Measurements from ENCODE around the gene RAB3GAP2.
"Not testable (repeated sequence)": the region's sequence is repeated elsewhere in the genome, so short reads cannot be mapped to it uniquely, and the experiment has no call there.

RAB3GAP2 gene

GRCh38 chr1:220186752-220187151 lies 85.5 kb downstream of the RAB3GAP2 start:
- DNase-seq = no peak
- no peaks in the 10 kb centered on the region for H3K4me1 Mint-ChIP-seq
- H3K27me3 Mint-ChIP-seq = no peaks in the 10 kb centered on the region
- no peak overlapping the region for H3K27ac Mint-ChIP-seq
- CTCF ChIA-PET = interaction anchor here (0.8 to 1.5 kb wide), 4 partner anchors 26 to 588 kb away, joined by 3 to 7 read pairs (median 3); no protein-coding TSS in a partner anchor
- no peak overlapping the region for H3K4me3 Mint-ChIP-seq
- peaks cover 28% of the 10 kb centered on the region for H3K36me3 Mint-ChIP-seq
- H3K9me3 Mint-ChIP-seq = no peaks in the 10 kb centered on the region

- H3K27me3 Mint-ChIP-seq = no peaks in the 10 kb centered on the region
- H3K9me3 Mint-ChIP-seq = no peaks in the 10 kb centered on the region
- peaks cover 37% of the 10 kb centered on the region for H3K36me3 Mint-ChIP-seq
- no peaks in the 10 kb centered on the region for H3K4me1 Mint-ChIP-seq
- no peak for DNase-seq
- no peak overlapping the region for H3K27ac Mint-ChIP-seq
- CTCF ChIA-PET = no interaction called here
- no peak overlapping the region for H3K4me3 Mint-ChIP-seq
Measured at GRCh38 chr1:220184506-220184905, 87.7 kb downstream of the RAB3GAP2 start.

- Mint-ChIP-seq H3K9me3 (no peaks in the 10 kb centered on the region), H3K4me1 (no peaks in the 10 kb centered on the region), H3K4me3 (no peak overlapping the region), H3K27me3 (no peaks in the 10 kb centered on the region), H3K36me3 (peaks cover 38% of the 10 kb centered on the region), H3K27ac (no peak overlapping the region)
- CTCF ChIA-PET = interaction anchor here (1.3 kb wide), 1 partner anchor 8 kb away, joined by 7 read pairs; no protein-coding TSS in a partner anchor
- DNase-seq = no peak
Measured at GRCh38 chr1:220182656-220183055, 89.6 kb downstream of the RAB3GAP2 start.

- H3K27me3 Mint-ChIP-seq = no peaks in the 10 kb centered on the region
Measured at GRCh38 chr1:220182111-220182510, 90.1 kb downstream of the RAB3GAP2 start.

GRCh38 chr1:220176540-220176939 lies 95.7 kb downstream of the RAB3GAP2 start:
- no peak overlapping the region for H3K27ac Mint-ChIP-seq
- CTCF ChIA-PET = interaction anchor here (1.1 kb wide), 1 partner anchor 25 kb away, joined by 5 read pairs; no protein-coding TSS in a partner anchor
- H3K4me1 Mint-ChIP-seq = no peaks in the 10 kb centered on the region

More at GRCh38 chr1:220182111-220182510, 90.1 kb downstream of the RAB3GAP2 start:
- peaks cover 38% of the 10 kb centered on the region for H3K36me3 Mint-ChIP-seq
- no peaks in the 10 kb centered on the region for H3K4me1 Mint-ChIP-seq
- no peak overlapping the region for H3K4me3 Mint-ChIP-seq
- no peak overlapping the region for H3K27ac Mint-ChIP-seq
- no peaks in the 10 kb centered on the region for H3K9me3 Mint-ChIP-seq
- CTCF ChIA-PET = interaction anchor here (1.3 kb wide), 1 partner anchor 9 kb away, joined by 7 read pairs; no protein-coding TSS in a partner anchor
- no peak for DNase-seq

GRCh38 chr1:220170836-220171526 lies 101.3 kb downstream of the RAB3GAP2 start:
- Mint-ChIP-seq H3K9me3 (peaks cover 2% of the 10 kb centered on the region), H3K27ac (no peak overlapping the region), H3K4me3 (no peak overlapping the region), H3K4me1 (no peaks in the 10 kb centered on the region), H3K27me3 (no peaks in the 10 kb centered on the region), H3K36me3 (peaks cover 58% of the 10 kb centered on the region)
- CTCF ChIA-PET = no interaction called here
- DNase-seq = no peak

More at GRCh38 chr1:220176540-220176939, 95.7 kb downstream of the RAB3GAP2 start:
- Mint-ChIP-seq H3K36me3 (peaks cover 58% of the 10 kb centered on the region), H3K27me3 (no peaks in the 10 kb centered on the region), H3K9me3 (no peaks in the 10 kb centered on the region), H3K4me3 (no peak overlapping the region)
- DNase-seq = no peak

- DNase-seq, H3K27ac Mint-ChIP-seq, H3K4me3 Mint-ChIP-seq, H3K27me3 Mint-ChIP-seq, CTCF ChIA-PET, H3K4me1 Mint-ChIP-seq, H3K9me3 Mint-ChIP-seq: not testable (repeated sequence)
- peaks cover 53% of the 10 kb centered on the region for H3K36me3 Mint-ChIP-seq
Measured at GRCh38 chr1:220169887-220170286, 102.4 kb downstream of the RAB3GAP2 start.

- Mint-ChIP-seq H3K27me3 (no peaks in the 10 kb centered on the region), H3K4me3 (no peak overlapping the region), H3K27ac (no peak overlapping the region), H3K36me3 (peaks cover 48% of the 10 kb centered on the region), H3K9me3 (peaks cover 2% of the 10 kb centered on the region), H3K4me1 (no peaks in the 10 kb centered on the region)
- no peak for DNase-seq
- CTCF ChIA-PET = interaction anchor here (0.6 kb wide), 1 partner anchor 22 kb away, joined by 3 read pairs; no protein-coding TSS in a partner anchor
Measured at GRCh38 chr1:220166853-220167252, 105.4 kb downstream of the RAB3GAP2 start.

- H3K4me3 Mint-ChIP-seq = no peak overlapping the region
- CTCF ChIA-PET = no interaction called here
Measured at GRCh38 chr1:220164517-220164916, 107.7 kb downstream of the RAB3GAP2 start.

GRCh38 chr1:220164116-220164515 lies 108.1 kb downstream of the RAB3GAP2 start:
- Mint-ChIP-seq H3K27ac (no peak overlapping the region), H3K9me3 (no peaks in the 10 kb centered on the region), H3K27me3 (no peaks in the 10 kb centered on the region), H3K4me1 (peaks cover 2% of the 10 kb centered on the region), H3K36me3 (peaks cover 40% of the 10 kb centered on the region), H3K4me3 (no peak overlapping the region)
- DNase-seq = no peak
- CTCF ChIA-PET = no interaction called here

More at GRCh38 chr1:220164517-220164916, 107.7 kb downstream of the RAB3GAP2 start:
- Mint-ChIP-seq H3K27ac (no peak overlapping the region), H3K4me1 (peaks cover 2% of the 10 kb centered on the region), H3K9me3 (no peaks in the 10 kb centered on the region), H3K27me3 (no peaks in the 10 kb centered on the region), H3K36me3 (peaks cover 44% of the 10 kb centered on the region)
- no peak for DNase-seq

- Mint-ChIP-seq H3K36me3 (peaks cover 50% of the 10 kb centered on the region), H3K4me3 (no peak overlapping the region), H3K27me3 (no peaks in the 10 kb centered on the region), H3K4me1 (peaks cover 17% of the 10 kb centered on the region), H3K9me3 (no peaks in the 10 kb centered on the region), H3K27ac (no peak overlapping the region)
- DNase-seq = no peak
- CTCF ChIA-PET = interaction anchor here (0.8 to 1.6 kb wide), 2 partner anchors 47 to 55 kb away, joined by 3 to 6 read pairs; no protein-coding TSS in a partner anchor
Measured at GRCh38 chr1:220160027-220160426, 112.2 kb downstream of the RAB3GAP2 start.

GRCh38 chr1:220159041-220159440 lies 113.2 kb downstream of the RAB3GAP2 start:
- H3K36me3 Mint-ChIP-seq = peaks cover 49% of the 10 kb centered on the region
- H3K4me1 Mint-ChIP-seq = peaks cover 17% of the 10 kb centered on the region
- H3K9me3 Mint-ChIP-seq = no peaks in the 10 kb centered on the region
- H3K27me3 Mint-ChIP-seq = no peaks in the 10 kb centered on the region
- no peak for DNase-seq
- no peak overlapping the region for H3K27ac Mint-ChIP-seq
- no peak overlapping the region for H3K4me3 Mint-ChIP-seq
- CTCF ChIA-PET = interaction anchor here (1.6 kb wide), 1 partner anchor 46 kb away, joined by 6 read pairs; no protein-coding TSS in a partner anchor

- H3K4me3 Mint-ChIP-seq, DNase-seq, H3K27ac Mint-ChIP-seq, H3K27me3 Mint-ChIP-seq, CTCF ChIA-PET, H3K9me3 Mint-ChIP-seq: not testable (repeated sequence)
- peaks cover 51% of the 10 kb centered on the region for H3K36me3 Mint-ChIP-seq
- peaks cover 17% of the 10 kb centered on the region for H3K4me1 Mint-ChIP-seq
Measured at GRCh38 chr1:220158530-220158929, 113.7 kb downstream of the RAB3GAP2 start.

GRCh38 chr1:220157738-220158137 lies 114.5 kb downstream of the RAB3GAP2 start:
- H3K4me3 Mint-ChIP-seq = no peak overlapping the region
- DNase-seq = no peak
- peaks cover 17% of the 10 kb centered on the region for H3K4me1 Mint-ChIP-seq
- no peaks in the 10 kb centered on the region for H3K27me3 Mint-ChIP-seq
- peaks cover 53% of the 10 kb centered on the region for H3K36me3 Mint-ChIP-seq
- CTCF ChIA-PET = interaction anchor here (0.7 to 1.2 kb wide), 2 partner anchors 44 to 167 kb away, joined by 3 read pairs; no protein-coding TSS in a partner anchor
- H3K9me3 Mint-ChIP-seq = no peaks in the 10 kb centered on the region
- H3K27ac Mint-ChIP-seq = no peak overlapping the region
